ENCODE data around the gene KLK14.

The KLK14 gene

GRCh38 chr19:51082611-51083010 is at the start of gene KLK14:
TSS of gene KLK14 (minus strand) at chr19:51082887. CDS start at chr19:51082614, 273 bp downstream.
- DNase-seq (ENCODE audit: low read depth): no peak

GRCh38 chr19:51131780-51132680 is 49.3 kb upstream of the KLK14 start:
- DNase-seq (ENCODE audit: low read depth): peak; percentile 21

GRCh38 chr19:51129716-51130115 is 47.0 kb upstream of the KLK14 start:
- no peak for DNase-seq (ENCODE audit: low read depth)

- no peak for DNase-seq (ENCODE audit: low read depth)
Observed at GRCh38 chr19:51128227-51128626, 45.5 kb upstream of the KLK14 start.

- DNase-seq (ENCODE audit: low read depth): no peak
Observed at GRCh38 chr19:51127755-51128154, 45.1 kb upstream of the KLK14 start.

GRCh38 chr19:51127032-51127431 is 44.3 kb upstream of the KLK14 start:
- no peak for DNase-seq (ENCODE audit: low read depth)

- DNase-seq (ENCODE audit: low read depth): no peak
Observed at GRCh38 chr19:51125421-51126075, 42.9 kb upstream of the KLK14 start.

GRCh38 chr19:51124729-51125128 is 42.0 kb upstream of the KLK14 start, which contains the start of gene SIGLEC9:
TSS of gene SIGLEC9 (plus strand) at chr19:51124906. CDS start at chr19:51124975, 69 bp downstream.
- no peak for DNase-seq (ENCODE audit: low read depth)

GRCh38 chr19:51124216-51124615 is 41.5 kb upstream of the KLK14 start:
- no peak for DNase-seq (ENCODE audit: low read depth)

GRCh38 chr19:51123802-51124201 is 41.1 kb upstream of the KLK14 start:
- DNase-seq (ENCODE audit: low read depth): no peak

GRCh38 chr19:51123381-51123800 is 40.7 kb upstream of the KLK14 start:
- DNase-seq (ENCODE audit: low read depth): no peak

GRCh38 chr19:51122112-51122981 is 39.7 kb upstream of the KLK14 start:
- DNase-seq (ENCODE audit: low read depth): no peak

- DNase-seq (ENCODE audit: low read depth): no peak
Observed at GRCh38 chr19:51121257-51121656, 38.6 kb upstream of the KLK14 start.

- DNase-seq (ENCODE audit: low read depth): no peak
Observed at GRCh38 chr19:51120160-51120559, 37.5 kb upstream of the KLK14 start.

GRCh38 chr19:51119611-51120010 is 36.9 kb upstream of the KLK14 start:
- DNase-seq (ENCODE audit: low read depth): no peak

GRCh38 chr19:51119101-51119500 is 36.4 kb upstream of the KLK14 start:
- DNase-seq (ENCODE audit: low read depth): no peak

- no peak for DNase-seq (ENCODE audit: low read depth)
Observed at GRCh38 chr19:51116736-51117286, 34.1 kb upstream of the KLK14 start.

- DNase-seq (ENCODE audit: low read depth): no peak
Observed at GRCh38 chr19:51114087-51114729, 31.5 kb upstream of the KLK14 start.

GRCh38 chr19:51111606-51112005 is 28.9 kb upstream of the KLK14 start:
- DNase-seq (ENCODE audit: low read depth): no peak

GRCh38 chr19:51110666-51110971 is 27.9 kb upstream of the KLK14 start:
- no peak for DNase-seq (ENCODE audit: low read depth)

- DNase-seq (ENCODE audit: low read depth): no peak
Observed at GRCh38 chr19:51108805-51109146, 26.1 kb upstream of the KLK14 start.

Data from fibroblast of gingiva (primary cell).